NCI-H446 (cell line): ENCODE data around the gene IL3.

Experiments
- DNase-seq, 2 experiments: peaks; one replicate each; lab custom pipeline; 2025; lab: John Stamatoyannopoulos, UW

IL3 gene

GRCh38 chr5:132056610-132057497 lies 3.6 kb upstream of the IL3 start:
- no peak for DNase-seq

GRCh38 chr5:132057498-132058255 lies 2.8 kb upstream of the IL3 start:
- DNase-seq = no peak

GRCh38 chr5:132058646-132059042 lies 1.8 kb upstream of the IL3 start:
- no peak for DNase-seq

GRCh38 chr5:132059043-132059695 lies 1.3 kb upstream of the IL3 start:
- no peak for DNase-seq

- DNase-seq = no peak
Observed at GRCh38 chr5:132059696-132060500, 557 bp upstream of the IL3 start.

GRCh38 chr5:132063090-132063911 lies 2.8 kb downstream of the IL3 start:
- DNase-seq = peak; percentile 44 to 73

GRCh38 chr5:132064140-132064539 lies 3.7 kb downstream of the IL3 start:
- DNase-seq = no peak

GRCh38 chr5:132064738-132065331 lies 4.4 kb downstream of the IL3 start:
- DNase-seq = peak; percentile 66 to 80

GRCh38 chr5:132065351-132065937 lies 5.0 kb downstream of the IL3 start:
- DNase-seq = peak; percentile 57 to 78

GRCh38 chr5:132065951-132066701 lies 5.7 kb downstream of the IL3 start:
- no peak for DNase-seq

GRCh38 chr5:132066871-132067270 lies 6.4 kb downstream of the IL3 start:
- DNase-seq = no peak

GRCh38 chr5:132067451-132067850 lies 7.0 kb downstream of the IL3 start:
- DNase-seq = no peak

GRCh38 chr5:132067941-132068808 lies 7.7 kb downstream of the IL3 start:
- DNase-seq = no peak

- no peak for DNase-seq
Observed at GRCh38 chr5:132069561-132069960, 9.1 kb downstream of the IL3 start.

- no peak for DNase-seq
Observed at GRCh38 chr5:132069994-132070393, 9.5 kb downstream of the IL3 start.

GRCh38 chr5:132070460-132071337 lies 10.2 kb downstream of the IL3 start:
- no peak for DNase-seq

GRCh38 chr5:132071338-132071707 lies 10.9 kb downstream of the IL3 start:
- no peak for DNase-seq
